ENCODE measurements around the gene DEPDC5.

DEPDC5 gene

DNA sequence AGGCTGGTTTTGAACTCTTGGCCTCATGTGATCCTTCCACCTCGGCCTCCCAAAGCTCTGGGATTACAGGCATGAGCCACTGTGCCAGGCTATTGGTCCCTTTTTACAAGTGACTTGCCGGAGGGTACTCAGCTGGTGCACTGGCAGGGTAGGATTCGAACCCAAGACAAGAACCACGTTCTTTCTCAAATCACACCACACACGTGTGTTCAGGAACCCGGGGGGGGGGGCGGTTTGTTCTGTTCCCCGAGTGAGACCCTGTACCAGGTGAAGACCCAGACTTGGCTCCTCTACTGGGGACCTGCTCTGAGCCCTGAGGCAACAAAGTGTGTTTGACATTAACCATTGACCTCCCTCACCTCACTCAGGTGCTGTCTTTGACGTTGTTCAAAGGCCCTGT, 186.7 kb downstream of the DEPDC5 start:
- intact Hi-C loops (cut with DNase I; ENCODE audit: low total_unique reads), result no loop called here
- TF ChIP-seq CTCF (IDR thresholded peaks at IDR 0.05), result no peak
- DNase-seq, result no peak

GRCh38 chr22:31942091-31942490, 188.3 kb downstream of the DEPDC5 start:
- no peak overlapping the region for H3K4me3 ChIP-seq
- no peak overlapping the region for H3K27ac ChIP-seq
- intact Hi-C loops (cut with DNase I; ENCODE audit: low total_unique reads), result no loop called here
- no peak for DNase-seq
- no peaks in the 10 kb centered on the region for H3K36me3 ChIP-seq
- H3K4me1 ChIP-seq, result peaks cover 0 to 20% (median 11%) of the 10 kb centered on the region in 4 donors
- H3K27me3 ChIP-seq, result no peaks in the 10 kb centered on the region
- H3K9me3 ChIP-seq, result no peaks in the 10 kb centered on the region
- TF ChIP-seq CTCF (IDR thresholded peaks at IDR 0.05), result no peak

More for the DNA sequence above, 186.7 kb downstream of the DEPDC5 start:
- H3K27me3 ChIP-seq, result no peaks in the 10 kb centered on the region
- no peaks in the 10 kb centered on the region for H3K9me3 ChIP-seq
- H3K4me3 ChIP-seq, result no peak overlapping the region
- no peaks in the 10 kb centered on the region for H3K36me3 ChIP-seq
- peaks cover 0 to 7% (median 5%) of the 10 kb centered on the region in 4 donors for H3K4me1 ChIP-seq
- no peak overlapping the region for H3K27ac ChIP-seq

GRCh38 chr22:31943206-31943977, 189.6 kb downstream of the DEPDC5 start:
- H3K4me1 ChIP-seq, result peaks cover 0 to 33% (median 23%) of the 10 kb centered on the region in 4 donors
- no peaks in the 10 kb centered on the region for H3K27me3 ChIP-seq
- intact Hi-C loops (cut with DNase I; ENCODE audit: low total_unique reads), result no loop called here
- H3K36me3 ChIP-seq, result no peaks in the 10 kb centered on the region
- DNase-seq, result no peak
- H3K4me3 ChIP-seq, result peak overlapping the region; percentile 82 to 97
- peak overlapping the region; percentile 96 to 99 for H3K27ac ChIP-seq
- no peaks in the 10 kb centered on the region for H3K9me3 ChIP-seq
- no peak for TF ChIP-seq CTCF (IDR thresholded peaks at IDR 0.05)

DNA sequence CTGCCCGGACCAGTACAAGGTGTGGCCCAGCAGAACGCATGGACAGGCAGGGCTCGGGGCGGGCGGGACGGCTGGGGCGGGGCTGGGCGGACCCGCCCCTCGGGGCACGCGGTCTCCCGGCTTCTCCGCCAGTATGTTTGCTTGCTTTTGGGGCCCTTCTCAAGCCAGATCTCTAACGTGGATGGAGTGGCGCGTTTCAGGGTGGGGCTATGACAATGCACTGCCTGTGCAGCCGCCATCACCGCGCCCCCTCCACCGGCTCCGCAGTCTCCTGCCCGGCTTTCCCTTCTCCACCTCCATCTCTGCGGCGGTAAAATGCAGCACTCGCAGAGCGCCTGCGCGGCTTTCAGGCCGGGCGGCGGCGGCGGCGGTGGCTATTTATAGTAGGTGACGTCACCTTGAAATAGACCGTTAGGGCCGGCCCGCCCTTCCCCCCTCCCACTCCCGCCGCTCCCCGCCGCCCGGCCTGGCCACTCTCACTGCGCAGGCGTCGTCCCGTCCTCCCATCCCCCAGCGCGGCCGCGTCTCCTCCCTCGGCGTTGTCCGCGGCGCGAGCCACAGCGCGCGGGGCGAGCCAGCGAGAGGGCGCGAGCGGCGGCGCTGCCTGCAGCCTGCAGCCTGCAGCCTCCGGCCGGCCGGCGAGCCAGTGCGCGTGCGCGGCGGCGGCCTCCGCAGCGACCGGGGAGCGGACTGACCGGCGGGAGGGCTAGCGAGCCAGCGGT, 190.3 kb downstream of the DEPDC5 start, which contains the start of gene YWHAH:
Gene YWHAH (plus strand): TSS at position 558 of the 722 bp plus-strand sequence. CDS start 199 bp downstream, outside the sequence.
- intact Hi-C loops (cut with DNase I; ENCODE audit: low total_unique reads), result no loop called here
- peak in 1 of 2 experiments; percentile 17 for TF ChIP-seq CTCF (IDR thresholded peaks at IDR 0.05)
- H3K9me3 ChIP-seq, result no peaks in the 10 kb centered on the region
- peaks cover 0 to 39% (median 24%) of the 10 kb centered on the region in 4 donors for H3K4me1 ChIP-seq
- H3K4me3 ChIP-seq, result peak within 1 kb of the TSS; percentile 82 to 97
- H3K36me3 ChIP-seq, result peaks cover 0 to 1% (median 0%) of the 10 kb centered on the region in 3 donors
- peak within 1 kb of the TSS; percentile 96 to 99 for H3K27ac ChIP-seq
- DNase-seq, result peak; percentile 92 to 98
- H3K27me3 ChIP-seq, result no peaks in the 10 kb centered on the region

- peaks cover 0 to 5% (median 0%) of the 10 kb centered on the region in 3 donors for H3K36me3 ChIP-seq
- H3K27ac ChIP-seq, result peak overlapping the region; percentile 96 to 99
- H3K27me3 ChIP-seq, result no peaks in the 10 kb centered on the region
- intact Hi-C loops (cut with DNase I; ENCODE audit: low total_unique reads), result no loop called here
- peak; percentile 31 to 81 for DNase-seq
- no peak for TF ChIP-seq CTCF (IDR thresholded peaks at IDR 0.05)
- peaks cover 0 to 46% (median 25%) of the 10 kb centered on the region in 4 donors for H3K4me1 ChIP-seq
- H3K9me3 ChIP-seq, result no peaks in the 10 kb centered on the region
- H3K4me3 ChIP-seq, result peak overlapping the region; percentile 82 to 97
These were observed 191.1 kb downstream of the DEPDC5 start for GRCh38 chr22:31944700-31945442.

Measured in tibial artery (tissue), 4 donors.